ENCODE data around the gene CCZ1.
"Not testable (repeated sequence)": the region's sequence is repeated elsewhere in the genome, so short reads cannot be mapped to it uniquely, and the experiment has no call there.

The CCZ1 gene

GRCh38 chr7:5916529-5916928 is 18.0 kb downstream of the CCZ1 start:
- not testable (repeated sequence) for DNase-seq

- DNase-seq: not testable (repeated sequence)
These were observed 25.6 kb downstream of the CCZ1 start for GRCh38 chr7:5924180-5924579.

- not testable (repeated sequence) for DNase-seq
These were observed 26.1 kb downstream of the CCZ1 start for GRCh38 chr7:5924630-5925029.

GRCh38 chr7:5926263-5926870 is 27.8 kb downstream of the CCZ1 start:
- not testable (repeated sequence) for DNase-seq

- not testable (repeated sequence) for DNase-seq
These were observed 31.8 kb downstream of the CCZ1 start for GRCh38 chr7:5930290-5930689.

- DNase-seq: not testable (repeated sequence)
These were observed 32.7 kb downstream of the CCZ1 start for GRCh38 chr7:5931250-5931649.

GRCh38 chr7:5931905-5932644 is 33.5 kb downstream of the CCZ1 start:
- DNase-seq: not testable (repeated sequence)

- not testable (repeated sequence) for DNase-seq
These were observed 36.5 kb downstream of the CCZ1 start for GRCh38 chr7:5934945-5935450.

GRCh38 chr7:5963205-5963604 is 64.7 kb downstream of the CCZ1 start:
- not testable (repeated sequence) for DNase-seq

- DNase-seq: not testable (repeated sequence)
These were observed 65.3 kb downstream of the CCZ1 start for GRCh38 chr7:5963810-5964209.

GRCh38 chr7:5970347-5970911 is 71.9 kb downstream of the CCZ1 start, which contains the start of gene RSPH10B:
Gene RSPH10B (minus strand): TSS chr7:5970689. CDS start chr7:5967116, 3,573 bp downstream.
- not testable (repeated sequence) for DNase-seq

GRCh38 chr7:5973580-5973979 is 75.0 kb downstream of the CCZ1 start:
- not testable (repeated sequence) for DNase-seq
